GM19035 (cell line): ENCODE data around the gene ASNSD1.
A peak's percentile ranks its signal among the peaks of the same experiment; 100 is the strongest.
"Not testable (repeated sequence)": the region's sequence is repeated elsewhere in the genome, so short reads cannot be mapped to it uniquely, and the experiment has no call there.

Experiments
- ATAC-seq: cut with Tn5 transposase; IDR thresholded peaks from one replicate; pipeline ENCODE4 v1.9.1; 2021; ENCODE audit not compliant: unreplicated experiment

Gene ASNSD1

DNA sequence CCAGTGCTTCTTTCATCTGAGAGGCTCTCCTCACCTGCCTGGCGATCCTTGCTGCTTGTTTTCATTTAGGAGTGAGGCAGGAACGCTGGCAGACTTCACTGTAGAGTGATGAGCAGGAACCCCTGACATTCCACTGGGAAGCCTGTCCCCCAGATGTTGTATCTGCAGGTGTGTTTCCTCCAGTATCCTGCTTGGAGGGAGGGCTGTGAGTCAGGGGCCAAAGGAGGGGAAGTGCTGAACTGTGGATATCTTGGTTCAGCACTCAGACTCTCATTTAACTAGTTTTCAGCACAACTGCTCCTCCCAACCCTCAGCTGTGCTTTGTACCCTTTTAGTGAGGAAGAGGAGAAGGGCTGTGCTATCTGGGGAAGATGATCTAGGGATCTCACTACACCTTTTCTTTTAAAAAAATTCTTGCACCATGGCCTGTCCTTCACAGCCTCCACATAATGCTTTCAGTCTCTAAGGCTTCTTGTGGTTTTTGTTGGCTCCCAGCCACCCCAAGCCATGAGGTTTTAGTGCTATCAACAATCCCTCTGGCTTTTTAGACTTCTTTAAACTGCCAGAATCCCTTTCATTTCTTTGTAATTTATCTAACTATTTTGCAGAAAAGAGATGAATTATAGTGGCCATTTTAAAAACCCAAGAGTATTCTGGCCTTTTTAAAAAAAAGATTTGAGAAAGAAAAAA, 24.4 kb downstream of the ASNSD1 start:
- no peak for ATAC-seq

DNA sequence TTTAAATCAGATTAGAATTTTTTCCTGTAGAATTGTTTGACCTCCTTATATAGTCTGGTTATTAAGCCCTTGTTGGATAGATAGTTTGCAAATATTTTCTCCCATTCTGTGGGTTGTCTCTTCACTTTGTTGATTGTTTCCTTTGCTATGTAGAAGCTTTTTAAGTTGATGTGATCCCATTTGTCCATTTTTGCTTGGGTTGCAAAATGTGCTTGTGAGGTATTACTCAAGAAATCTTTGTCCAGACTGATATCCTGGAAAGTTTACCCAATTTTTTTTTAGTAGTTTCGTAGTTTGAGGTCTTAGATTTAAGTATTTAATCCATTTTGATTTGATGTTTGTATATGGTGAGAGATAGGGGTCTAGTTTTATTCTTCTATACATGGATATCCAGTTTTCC, 26.5 kb downstream of the ASNSD1 start:
- ATAC-seq, result not testable (repeated sequence)

DNA sequence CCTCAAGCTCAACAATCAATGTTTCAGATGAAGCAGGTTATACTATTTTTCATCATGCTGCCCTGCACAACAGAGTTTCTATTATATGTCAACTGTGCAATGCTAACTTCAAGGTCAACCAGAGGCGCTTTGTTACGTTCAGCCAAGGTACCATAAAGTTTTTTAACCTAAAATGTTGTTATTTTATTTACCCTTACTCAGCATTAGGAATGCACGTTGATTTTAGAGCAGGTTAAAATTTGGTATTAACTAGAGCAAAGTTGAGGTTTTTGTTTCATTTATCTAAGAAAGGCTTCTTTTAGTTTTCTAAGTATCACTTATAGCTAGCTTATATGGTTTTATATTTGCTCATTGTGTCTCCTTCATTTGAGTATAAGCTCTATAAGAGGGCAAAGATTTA, 35.0 kb downstream of the ASNSD1 start:
- ATAC-seq, result no peak

DNA sequence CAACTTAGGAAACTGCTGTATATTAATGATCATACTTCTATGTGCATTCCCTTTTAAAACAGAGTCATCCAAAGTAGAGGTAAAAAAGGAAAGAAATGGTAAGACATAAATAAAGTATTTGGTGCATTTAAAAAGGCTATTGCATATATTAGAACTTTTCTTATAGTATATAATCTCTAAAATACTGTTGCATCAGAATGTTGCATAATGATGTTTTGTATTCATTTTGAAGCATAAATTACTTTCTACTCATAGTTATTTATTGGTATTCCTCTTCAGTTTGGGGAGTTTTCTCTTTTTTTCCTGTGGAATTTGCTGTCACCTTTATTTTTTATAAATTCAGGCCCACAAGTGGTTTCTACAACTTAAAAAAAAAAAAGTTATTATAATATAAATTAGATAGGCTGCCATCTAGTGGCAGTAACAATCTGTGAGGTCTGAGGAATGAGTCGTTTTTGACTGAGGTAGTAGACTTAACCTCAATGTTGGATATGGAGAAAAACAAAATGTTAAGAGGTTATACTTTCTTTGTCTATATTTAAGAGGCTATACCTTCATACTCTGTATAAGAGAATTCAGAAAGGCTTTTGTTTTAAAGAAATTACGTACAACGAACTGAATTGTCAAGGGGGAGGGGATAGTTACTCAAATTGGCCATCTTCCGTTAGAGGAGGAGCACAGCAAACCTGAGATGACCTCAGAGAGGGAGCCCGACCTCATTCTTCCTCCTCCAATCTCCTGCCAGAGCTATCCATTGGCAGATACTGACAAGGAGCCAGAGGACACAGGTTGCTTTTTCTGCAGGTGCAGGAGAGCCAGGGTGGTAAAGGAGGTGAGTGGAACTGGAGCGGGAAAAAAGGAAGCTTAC, 37.0 kb downstream of the ASNSD1 start:
- ATAC-seq, result peak; percentile 62

DNA sequence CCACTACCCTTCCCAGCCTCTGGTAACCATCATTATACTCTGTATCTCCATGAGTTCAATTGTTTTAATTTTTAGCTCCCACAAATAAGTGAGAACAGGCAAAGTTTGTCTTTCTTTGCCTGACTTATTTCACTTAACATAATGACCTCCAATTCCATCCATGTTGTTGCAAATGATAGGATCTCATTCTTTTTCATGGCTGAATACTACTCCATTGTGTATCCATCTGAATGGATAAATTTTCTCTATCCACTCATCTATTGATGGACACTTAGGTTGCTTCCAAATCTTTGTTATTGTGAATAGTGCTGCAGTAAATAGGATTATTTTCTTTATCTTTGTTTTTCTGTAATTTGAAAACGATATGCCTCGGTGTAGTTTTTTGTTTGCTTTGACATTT, 39.4 kb downstream of the ASNSD1 start:
- no peak for ATAC-seq

DNA sequence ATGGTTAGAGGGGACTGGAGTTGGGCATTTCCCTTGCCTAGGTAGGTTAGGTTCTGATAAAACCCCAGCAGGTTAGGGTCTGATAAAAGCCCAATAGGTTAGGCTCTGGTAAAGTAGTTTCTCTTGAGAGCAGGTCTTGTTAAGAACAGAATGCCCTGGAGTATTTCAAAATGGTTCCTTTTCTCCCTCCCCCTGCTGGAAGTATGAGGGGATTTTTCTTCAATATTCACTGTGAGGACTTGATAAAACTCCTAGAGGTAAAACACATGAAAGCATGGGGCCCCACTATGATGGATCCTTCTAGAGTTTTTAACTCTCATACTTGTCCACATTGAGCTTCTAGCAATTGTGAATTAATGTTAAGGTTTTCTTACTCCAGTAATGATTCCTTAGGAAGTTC, 40.8 kb downstream of the ASNSD1 start:
- no peak for ATAC-seq

DNA sequence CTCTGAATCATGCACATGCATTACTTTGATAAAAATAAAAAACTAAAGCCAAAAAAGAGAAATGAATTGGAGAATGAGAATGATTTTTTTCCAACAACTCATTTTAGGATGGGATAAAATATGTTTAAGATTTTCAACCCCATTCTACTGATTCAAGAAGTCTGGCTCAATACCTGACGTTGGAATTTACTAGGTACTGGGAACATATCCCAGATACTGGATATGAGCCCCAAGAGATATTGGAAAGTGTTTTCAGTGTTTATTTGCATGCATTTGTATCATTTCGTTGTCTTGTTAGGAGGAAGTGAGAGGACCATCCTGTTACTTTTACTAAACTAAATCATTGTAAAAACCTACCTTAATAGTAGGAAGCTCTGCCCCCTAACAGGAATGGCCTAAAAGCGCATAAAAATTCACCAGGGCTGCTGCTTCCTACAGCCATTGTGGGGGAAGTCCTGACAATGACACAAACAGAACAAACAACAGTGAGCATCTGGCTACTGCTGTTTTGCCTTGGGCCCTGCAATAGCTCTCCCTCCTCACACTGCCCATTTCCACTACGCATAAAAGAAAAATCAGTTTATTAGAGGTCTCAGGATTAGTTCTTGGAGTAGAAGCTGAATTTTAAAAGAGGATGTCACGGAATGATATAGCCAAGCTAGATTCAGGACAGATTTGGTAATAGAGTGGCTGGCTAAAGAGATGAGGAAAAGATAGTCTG, 48.4 kb downstream of the ASNSD1 start:
- no peak for ATAC-seq

DNA sequence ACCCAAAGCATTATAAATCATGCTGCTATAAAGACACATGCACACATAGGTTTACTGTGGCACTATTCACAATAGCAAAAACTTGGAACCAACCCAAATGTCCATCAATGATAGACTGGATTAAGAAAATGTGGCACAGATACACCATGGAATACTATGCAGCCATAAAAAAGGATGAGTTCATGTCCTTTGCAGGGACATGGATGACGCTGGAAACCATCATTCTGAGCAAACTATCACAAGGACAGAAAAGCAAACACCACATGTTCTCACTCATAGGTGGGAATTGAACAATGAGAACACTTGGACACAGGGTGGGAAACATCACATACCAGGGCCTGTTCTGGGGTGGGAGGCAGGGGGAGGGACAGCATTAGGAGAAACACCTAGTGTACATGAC, 56.3 kb downstream of the ASNSD1 start:
- not testable (repeated sequence) for ATAC-seq

DNA sequence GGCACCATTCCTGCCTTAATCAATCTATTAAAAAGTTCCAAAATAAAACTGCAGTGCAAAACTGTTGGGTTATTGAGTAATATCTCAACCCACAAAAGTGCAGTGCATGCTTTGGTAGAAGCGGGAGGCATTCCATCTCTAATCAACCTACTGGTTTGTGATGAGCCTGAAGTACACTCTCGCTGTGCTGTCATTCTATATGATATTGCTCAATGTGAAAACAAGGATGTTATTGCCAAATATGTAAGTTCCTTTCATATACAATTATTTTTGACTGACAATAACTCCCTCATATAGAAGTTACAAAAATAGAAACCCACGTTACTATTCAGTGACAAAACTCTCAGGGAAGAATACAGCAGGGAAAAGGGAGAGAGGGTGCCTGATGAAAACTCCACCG, 58.3 kb downstream of the ASNSD1 start:
- no peak for ATAC-seq
